Uterus (tissue), 2 donors: ENCODE data around the gene GLIS1.

Experiments used
- POLR2A ChIP-seq, 2 donors: fragments of 450-650 bp; IDR thresholded peaks; one replicate each; pipeline ENCODE4 v1.6.1; 2016; ENCODE audit warnings: antibody characterized with exemption in 2 of 2, mild to moderate bottlenecking in 1 of 2, moderate library complexity in 1 of 2
- TF ChIP-seq, protein P1 (sequence below), 4 experiments: fragments of 200-600 bp in 2 of 4; fragments of 450-650 bp in 2 of 4; sonication (generic) in 2 of 4; IDR thresholded peaks; one replicate each; pipeline ENCODE4 v1.5.1; 2016 to 2019; ENCODE audit warnings: antibody characterized with exemption in 4 of 4, mild to moderate bottlenecking in 2 of 4, moderate library complexity in 1 of 4

GRCh38 chr1:53462193-53462592, 276.8 kb downstream of the GLIS1 start:
- TF ChIP-seq POLR2A (IDR thresholded peaks at IDR 0.05), result no peak
- TF ChIP-seq, protein P1, sequence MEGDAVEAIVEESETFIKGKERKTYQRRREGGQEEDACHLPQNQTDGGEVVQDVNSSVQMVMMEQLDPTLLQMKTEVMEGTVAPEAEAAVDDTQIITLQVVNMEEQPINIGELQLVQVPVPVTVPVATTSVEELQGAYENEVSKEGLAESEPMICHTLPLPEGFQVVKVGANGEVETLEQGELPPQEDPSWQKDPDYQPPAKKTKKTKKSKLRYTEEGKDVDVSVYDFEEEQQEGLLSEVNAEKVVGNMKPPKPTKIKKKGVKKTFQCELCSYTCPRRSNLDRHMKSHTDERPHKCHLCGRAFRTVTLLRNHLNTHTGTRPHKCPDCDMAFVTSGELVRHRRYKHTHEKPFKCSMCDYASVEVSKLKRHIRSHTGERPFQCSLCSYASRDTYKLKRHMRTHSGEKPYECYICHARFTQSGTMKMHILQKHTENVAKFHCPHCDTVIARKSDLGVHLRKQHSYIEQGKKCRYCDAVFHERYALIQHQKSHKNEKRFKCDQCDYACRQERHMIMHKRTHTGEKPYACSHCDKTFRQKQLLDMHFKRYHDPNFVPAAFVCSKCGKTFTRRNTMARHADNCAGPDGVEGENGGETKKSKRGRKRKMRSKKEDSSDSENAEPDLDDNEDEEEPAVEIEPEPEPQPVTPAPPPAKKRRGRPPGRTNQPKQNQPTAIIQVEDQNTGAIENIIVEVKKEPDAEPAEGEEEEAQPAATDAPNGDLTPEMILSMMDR (IDR thresholded peaks at IDR 0.05), result no peak
